Neural cell (in vitro differentiated cells): Measurements from ENCODE around the gene MAPRE3. TPM values are rescaled to one million over a fixed set of nuclear protein-coding genes. Genes with fewer than 3 reads are reported as not detected.

Experiments
- H2AFZ ChIP-seq: fragments of 200-600, 300-800 bp; sonication (generic), shearing (Covaris generic); 2 replicates; pipeline ENCODE4 v1.6.0; 2014; ENCODE audit warnings: low read depth, mild to moderate bottlenecking, antibody characterized with exemption, low read length, moderate library complexity
- H3F3A ChIP-seq: fragments of 200-600 bp; shearing (Covaris generic); 2 replicates; pipeline ENCODE4 v1.6.1; 2016; ENCODE audit warnings: mild to moderate bottlenecking, moderate library complexity, mixed read lengths, antibody characterized with exemption, low read length; ENCODE audit not compliant: insufficient read depth, poor library complexity, severe bottlenecking
- H3K27ac ChIP-seq: fragments of 200-600, 300-800 bp; sonication (generic), shearing (Covaris generic); 2 replicates; pipeline ENCODE4 v1.5.1; 2014; ENCODE audit warnings: mild to moderate bottlenecking, low read length, moderate library complexity
- H3K27me3 ChIP-seq: fragments of 300-800, 200-600 bp; sonication (generic), shearing (Covaris generic); 2 replicates; pipeline ENCODE4 v1.6.0; 2014; ENCODE audit warnings: mild to moderate bottlenecking, low read depth, low read length, moderate library complexity; ENCODE audit not compliant: insufficient read depth
- H3K36me3 ChIP-seq: fragments of 300-800, 200-600 bp; sonication (generic), shearing (Covaris generic); 2 replicates; pipeline ENCODE4 v1.5.1; 2014; ENCODE audit warnings: mild to moderate bottlenecking, antibody characterized with exemption, low read length, moderate library complexity; ENCODE audit not compliant: insufficient read depth
- H3K4me2 ChIP-seq: fragments of 300-800, 200-600 bp; sonication (generic), shearing (Covaris generic); 2 replicates; pipeline ENCODE4 v1.6.0; 2014; ENCODE audit warnings: mild to moderate bottlenecking, low read length
- H3K4me3 ChIP-seq: fragments of 300-800, 200-600 bp; sonication (generic), shearing (Covaris generic); 2 replicates; pipeline ENCODE4 v1.5.1; 2014; ENCODE audit warnings: mild to moderate bottlenecking, low read length, moderate library complexity
- H3K79me2 ChIP-seq: fragments of 200-600 bp; shearing (Covaris generic); replicated peaks from 2 replicates; pipeline ENCODE4 v1.6.0; 2014; ENCODE audit warnings: mild to moderate bottlenecking, low read length, moderate library complexity; ENCODE audit not compliant: insufficient read depth
- H3K9ac ChIP-seq: fragments of 300-800, 200-600 bp; sonication (generic), shearing (Covaris generic); 2 replicates; pipeline ENCODE4 v1.6.1; 2016; ENCODE audit warnings: mild to moderate bottlenecking, low read length, mixed read lengths
- H3K9me2 ChIP-seq: fragments of 200-600 bp; shearing (Covaris generic); 2 replicates; pipeline ENCODE4 v1.6.1; 2016; ENCODE audit warnings: mild to moderate bottlenecking, low read length, mixed read lengths; ENCODE audit not compliant: insufficient read depth
- H3K9me3 ChIP-seq: fragments of 200-600, 300-800 bp; sonication (generic), shearing (Covaris generic); 2 replicates; pipeline ENCODE4 v1.6.1; 2016; ENCODE audit warnings: mild to moderate bottlenecking, mixed run types, low read length, moderate library complexity, mixed read lengths
- H4K20me1 ChIP-seq: fragments of 200-600 bp; shearing (Covaris generic); 2 replicates; pipeline ENCODE4 v1.6.1; 2016; ENCODE audit warnings: mild to moderate bottlenecking, mixed run types; ENCODE audit not compliant: insufficient read depth
- EP300 ChIP-seq: fragments of 450-650 bp; conservative IDR thresholded peaks from 2 replicates; pipeline ENCODE4 v1.6.1; 2014; ENCODE audit warnings: antibody characterized with exemption, mild to moderate bottlenecking, moderate library complexity; ENCODE audit not compliant: poor library complexity, severe bottlenecking
- EZH2 ChIP-seq: fragments of 200-600, 300-800 bp; shearing (Covaris generic), sonication (generic); IDR thresholded peaks from 2 replicates; pipeline ENCODE4 v1.6.1; 2014; ENCODE audit warnings: antibody characterized with exemption, low read length, borderline replicate concordance, mild to moderate bottlenecking; ENCODE audit not compliant: insufficient read depth, poor library complexity, severe bottlenecking
- MXI1 ChIP-seq: fragments of 450-650 bp; conservative IDR thresholded peaks from 2 replicates; pipeline ENCODE4 v1.6.1; 2014; ENCODE audit warnings: antibody characterized with exemption, mild to moderate bottlenecking; ENCODE audit not compliant: poor library complexity, severe bottlenecking
- POLR2AphosphoS5 ChIP-seq: IDR thresholded peaks from 2 replicates; pipeline ENCODE4 v1.6.1; 2012
- RAD21 ChIP-seq: fragments of 450-650 bp; conservative IDR thresholded peaks from 2 replicates; pipeline ENCODE4 v1.6.1; 2014; ENCODE audit warnings: antibody characterized with exemption, mild to moderate bottlenecking, moderate library complexity
- SMC3 ChIP-seq: fragments of 450-650 bp; conservative IDR thresholded peaks from 2 replicates; pipeline ENCODE4 v1.6.1; 2014; ENCODE audit warnings: antibody characterized with exemption, mild to moderate bottlenecking, moderate library complexity; ENCODE audit not compliant: poor library complexity
- TAF1 ChIP-seq: IDR thresholded peaks from 2 replicates; pipeline ENCODE4 v1.6.1; 2012; ENCODE audit warnings: low read depth
- polyA plus RNA-seq: library from polyadenylated mRNA; depleted of rRNA; stranded (reverse); fragments of >200 nt; gene quantifications from 2 replicates; pipeline ENCODE4 v1.2.3, GENCODE V29; 2014
- TF ChIP-seq, protein P1 (sequence below): IDR thresholded peaks from 2 replicates; pipeline ENCODE4 v1.6.1; 2012; ENCODE audit warnings: borderline replicate concordance
- TF ChIP-seq, protein P2 (sequence below): fragments of 450-650 bp; IDR thresholded peaks from 2 replicates; pipeline ENCODE4 v1.5.1; 2014; ENCODE audit warnings: antibody characterized with exemption, mild to moderate bottlenecking, moderate library complexity; ENCODE audit not compliant: poor library complexity, severe bottlenecking

Gene MAPRE3
- polyA plus RNA-seq, 1 donor from 2014 or later = 69.2 TPM

DNA sequence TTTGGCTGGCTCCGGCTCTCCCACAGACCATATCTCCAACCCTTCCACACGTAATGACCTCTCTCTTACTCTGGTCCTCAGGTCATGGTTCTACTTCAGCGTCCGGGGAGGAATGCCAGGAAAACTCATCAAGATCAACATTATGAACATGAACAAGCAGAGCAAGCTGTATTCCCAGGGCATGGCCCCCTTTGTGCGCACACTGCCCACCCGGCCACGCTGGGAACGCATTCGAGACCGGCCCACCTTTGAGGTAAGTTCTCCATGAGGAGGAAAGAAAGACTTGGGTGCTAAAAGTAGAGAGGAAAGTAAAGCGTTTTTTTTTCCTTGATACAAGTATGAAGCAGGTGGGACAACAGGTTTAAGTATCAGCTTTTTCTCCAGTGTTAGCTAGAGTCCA lies 82.9 kb downstream of the MAPRE3 start:
- peaks cover 3% of the 10 kb centered on the region for H3F3A ChIP-seq
- H3K4me3 ChIP-seq = no peak overlapping the region
- H3K9ac ChIP-seq = no peak overlapping the region
- no peaks in the 10 kb centered on the region for H3K9me2 ChIP-seq
- H3K36me3 ChIP-seq = no peaks in the 10 kb centered on the region
- H3K4me2 ChIP-seq = no peak overlapping the region
- no peak overlapping the region for H2AFZ ChIP-seq
- peaks cover 7% of the 10 kb centered on the region for H3K79me2 ChIP-seq
- H4K20me1 ChIP-seq = no peaks in the 10 kb centered on the region
- H3K9me3 ChIP-seq = no peaks in the 10 kb centered on the region
- H3K27ac ChIP-seq = no peak overlapping the region
- no peaks in the 10 kb centered on the region for H3K27me3 ChIP-seq
- TF ChIP-seq RAD21 (no peak), EP300 (no peak), TAF1 (no peak), SMC3 (no peak), MXI1 (no peak)
- TF ChIP-seq, protein P1, sequence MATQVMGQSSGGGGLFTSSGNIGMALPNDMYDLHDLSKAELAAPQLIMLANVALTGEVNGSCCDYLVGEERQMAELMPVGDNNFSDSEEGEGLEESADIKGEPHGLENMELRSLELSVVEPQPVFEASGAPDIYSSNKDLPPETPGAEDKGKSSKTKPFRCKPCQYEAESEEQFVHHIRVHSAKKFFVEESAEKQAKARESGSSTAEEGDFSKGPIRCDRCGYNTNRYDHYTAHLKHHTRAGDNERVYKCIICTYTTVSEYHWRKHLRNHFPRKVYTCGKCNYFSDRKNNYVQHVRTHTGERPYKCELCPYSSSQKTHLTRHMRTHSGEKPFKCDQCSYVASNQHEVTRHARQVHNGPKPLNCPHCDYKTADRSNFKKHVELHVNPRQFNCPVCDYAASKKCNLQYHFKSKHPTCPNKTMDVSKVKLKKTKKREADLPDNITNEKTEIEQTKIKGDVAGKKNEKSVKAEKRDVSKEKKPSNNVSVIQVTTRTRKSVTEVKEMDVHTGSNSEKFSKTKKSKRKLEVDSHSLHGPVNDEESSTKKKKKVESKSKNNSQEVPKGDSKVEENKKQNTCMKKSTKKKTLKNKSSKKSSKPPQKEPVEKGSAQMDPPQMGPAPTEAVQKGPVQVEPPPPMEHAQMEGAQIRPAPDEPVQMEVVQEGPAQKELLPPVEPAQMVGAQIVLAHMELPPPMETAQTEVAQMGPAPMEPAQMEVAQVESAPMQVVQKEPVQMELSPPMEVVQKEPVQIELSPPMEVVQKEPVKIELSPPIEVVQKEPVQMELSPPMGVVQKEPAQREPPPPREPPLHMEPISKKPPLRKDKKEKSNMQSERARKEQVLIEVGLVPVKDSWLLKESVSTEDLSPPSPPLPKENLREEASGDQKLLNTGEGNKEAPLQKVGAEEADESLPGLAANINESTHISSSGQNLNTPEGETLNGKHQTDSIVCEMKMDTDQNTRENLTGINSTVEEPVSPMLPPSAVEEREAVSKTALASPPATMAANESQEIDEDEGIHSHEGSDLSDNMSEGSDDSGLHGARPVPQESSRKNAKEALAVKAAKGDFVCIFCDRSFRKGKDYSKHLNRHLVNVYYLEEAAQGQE = no peak

DNA sequence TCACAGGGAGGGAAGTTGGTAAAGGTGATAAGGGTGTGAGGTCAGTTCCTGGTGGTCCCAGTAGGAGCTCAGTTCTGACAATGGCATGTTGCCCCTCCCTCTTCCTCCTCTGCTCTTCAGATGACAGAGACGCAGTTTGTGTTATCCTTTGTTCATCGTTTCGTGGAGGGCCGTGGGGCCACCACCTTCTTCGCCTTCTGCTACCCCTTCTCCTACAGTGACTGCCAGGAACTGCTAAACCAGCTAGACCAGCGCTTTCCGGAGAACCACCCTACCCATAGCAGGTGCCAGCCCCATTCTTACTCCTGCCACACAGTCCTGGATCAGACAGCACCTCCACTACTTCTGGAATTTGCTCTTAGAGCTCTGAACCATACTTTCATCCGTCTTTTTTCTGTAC lies 83.3 kb downstream of the MAPRE3 start:
- Histone ChIP-seq H3K27me3 (no peaks in the 10 kb centered on the region), H3K4me3 (no peak overlapping the region), H3K27ac (no peak overlapping the region), H4K20me1 (no peaks in the 10 kb centered on the region), H3F3A (no peaks in the 10 kb centered on the region), H3K4me2 (no peak overlapping the region), H2AFZ (no peak overlapping the region), H3K9ac (no peak overlapping the region), H3K36me3 (no peaks in the 10 kb centered on the region), H3K79me2 (peaks cover 7% of the 10 kb centered on the region), H3K9me2 (no peaks in the 10 kb centered on the region), H3K9me3 (no peaks in the 10 kb centered on the region)
- TF ChIP-seq MXI1 (no peak), POLR2AphosphoS5 (no peak), EP300 (no peak)

DNA sequence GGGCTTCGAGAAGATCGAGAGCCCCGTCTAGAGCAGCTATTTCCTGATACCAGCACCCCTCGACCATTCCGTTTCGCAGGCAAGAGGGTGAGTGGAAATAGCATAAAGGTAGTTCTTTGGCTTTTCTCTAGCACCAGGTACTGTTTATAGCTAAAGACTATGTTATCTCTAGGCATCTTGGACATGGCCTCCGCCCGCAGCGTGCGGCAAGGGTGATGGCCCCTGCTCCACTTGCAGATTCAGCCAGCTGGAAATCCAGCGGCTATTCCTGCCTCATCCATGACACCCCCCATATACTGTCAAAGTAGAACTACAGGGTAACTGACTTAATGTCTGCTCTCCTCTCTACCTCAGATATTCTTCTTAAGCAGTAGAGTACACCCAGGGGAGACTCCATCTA lies 84.3 kb downstream of the MAPRE3 start:
- Histone ChIP-seq H3K27ac (no peak overlapping the region), H3F3A (no peaks in the 10 kb centered on the region), H3K9me2 (no peaks in the 10 kb centered on the region), H3K9me3 (no peaks in the 10 kb centered on the region), H3K4me2 (no peak overlapping the region), H4K20me1 (no peaks in the 10 kb centered on the region), H3K79me2 (peaks cover 7% of the 10 kb centered on the region), H3K36me3 (no peaks in the 10 kb centered on the region), H3K27me3 (no peaks in the 10 kb centered on the region), H3K9ac (no peak overlapping the region), H2AFZ (no peak overlapping the region), H3K4me3 (no peak overlapping the region)
- TF ChIP-seq MXI1 (no peak), POLR2AphosphoS5 (no peak), SMC3 (no peak), EP300 (no peak), TAF1 (no peak), EZH2 (no peak), RAD21 (no peak)
- TF ChIP-seq, protein P2, sequence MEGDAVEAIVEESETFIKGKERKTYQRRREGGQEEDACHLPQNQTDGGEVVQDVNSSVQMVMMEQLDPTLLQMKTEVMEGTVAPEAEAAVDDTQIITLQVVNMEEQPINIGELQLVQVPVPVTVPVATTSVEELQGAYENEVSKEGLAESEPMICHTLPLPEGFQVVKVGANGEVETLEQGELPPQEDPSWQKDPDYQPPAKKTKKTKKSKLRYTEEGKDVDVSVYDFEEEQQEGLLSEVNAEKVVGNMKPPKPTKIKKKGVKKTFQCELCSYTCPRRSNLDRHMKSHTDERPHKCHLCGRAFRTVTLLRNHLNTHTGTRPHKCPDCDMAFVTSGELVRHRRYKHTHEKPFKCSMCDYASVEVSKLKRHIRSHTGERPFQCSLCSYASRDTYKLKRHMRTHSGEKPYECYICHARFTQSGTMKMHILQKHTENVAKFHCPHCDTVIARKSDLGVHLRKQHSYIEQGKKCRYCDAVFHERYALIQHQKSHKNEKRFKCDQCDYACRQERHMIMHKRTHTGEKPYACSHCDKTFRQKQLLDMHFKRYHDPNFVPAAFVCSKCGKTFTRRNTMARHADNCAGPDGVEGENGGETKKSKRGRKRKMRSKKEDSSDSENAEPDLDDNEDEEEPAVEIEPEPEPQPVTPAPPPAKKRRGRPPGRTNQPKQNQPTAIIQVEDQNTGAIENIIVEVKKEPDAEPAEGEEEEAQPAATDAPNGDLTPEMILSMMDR = no peak
- TF ChIP-seq, protein P1 = no peak
